ENCODE measurements around the gene RCBTB1.

RCBTB1 gene

DNA sequence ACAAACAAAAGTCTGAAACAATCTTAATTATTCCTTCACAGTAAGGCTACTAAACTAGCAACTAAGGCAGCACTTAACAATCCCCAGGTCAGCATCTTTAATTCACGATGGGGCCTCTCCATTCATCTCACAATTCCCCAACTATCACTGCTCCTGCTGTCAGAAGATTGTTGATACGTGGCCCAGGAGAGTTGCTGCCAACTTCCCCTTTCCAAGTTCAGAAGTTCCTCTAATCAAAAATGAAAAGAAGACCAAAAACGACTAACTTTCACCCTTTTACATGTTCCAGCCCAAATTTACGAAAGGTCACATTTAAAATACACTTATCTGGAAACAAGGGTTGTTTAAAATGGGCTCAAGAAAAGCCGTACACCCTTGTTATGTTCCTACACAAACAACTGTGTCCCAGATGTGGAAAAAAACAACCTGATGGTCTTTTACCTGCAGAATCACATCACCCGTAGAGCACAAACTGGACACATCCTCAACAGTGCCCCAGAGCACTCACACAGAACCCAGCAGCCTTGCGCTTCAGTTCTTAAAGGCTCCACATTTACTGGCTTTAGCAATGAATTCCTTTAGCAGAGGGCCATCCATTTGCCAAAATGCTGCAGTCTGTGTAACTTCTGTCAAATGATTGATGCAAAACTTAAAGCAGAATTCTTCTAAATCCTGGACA is 51.6 kb downstream of the RCBTB1 start:
- H3K4me3 ChIP-seq (ENCODE audit: low read depth, low read length), result no peak overlapping the region
- TF ChIP-seq, protein P1, sequence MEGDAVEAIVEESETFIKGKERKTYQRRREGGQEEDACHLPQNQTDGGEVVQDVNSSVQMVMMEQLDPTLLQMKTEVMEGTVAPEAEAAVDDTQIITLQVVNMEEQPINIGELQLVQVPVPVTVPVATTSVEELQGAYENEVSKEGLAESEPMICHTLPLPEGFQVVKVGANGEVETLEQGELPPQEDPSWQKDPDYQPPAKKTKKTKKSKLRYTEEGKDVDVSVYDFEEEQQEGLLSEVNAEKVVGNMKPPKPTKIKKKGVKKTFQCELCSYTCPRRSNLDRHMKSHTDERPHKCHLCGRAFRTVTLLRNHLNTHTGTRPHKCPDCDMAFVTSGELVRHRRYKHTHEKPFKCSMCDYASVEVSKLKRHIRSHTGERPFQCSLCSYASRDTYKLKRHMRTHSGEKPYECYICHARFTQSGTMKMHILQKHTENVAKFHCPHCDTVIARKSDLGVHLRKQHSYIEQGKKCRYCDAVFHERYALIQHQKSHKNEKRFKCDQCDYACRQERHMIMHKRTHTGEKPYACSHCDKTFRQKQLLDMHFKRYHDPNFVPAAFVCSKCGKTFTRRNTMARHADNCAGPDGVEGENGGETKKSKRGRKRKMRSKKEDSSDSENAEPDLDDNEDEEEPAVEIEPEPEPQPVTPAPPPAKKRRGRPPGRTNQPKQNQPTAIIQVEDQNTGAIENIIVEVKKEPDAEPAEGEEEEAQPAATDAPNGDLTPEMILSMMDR (IDR thresholded peaks at IDR 0.05; ENCODE audit: insufficient read depth, low read depth, low read length, missing control alignments), result no peak
- no peak for DNase-seq (ENCODE audit: low read depth)

DNA sequence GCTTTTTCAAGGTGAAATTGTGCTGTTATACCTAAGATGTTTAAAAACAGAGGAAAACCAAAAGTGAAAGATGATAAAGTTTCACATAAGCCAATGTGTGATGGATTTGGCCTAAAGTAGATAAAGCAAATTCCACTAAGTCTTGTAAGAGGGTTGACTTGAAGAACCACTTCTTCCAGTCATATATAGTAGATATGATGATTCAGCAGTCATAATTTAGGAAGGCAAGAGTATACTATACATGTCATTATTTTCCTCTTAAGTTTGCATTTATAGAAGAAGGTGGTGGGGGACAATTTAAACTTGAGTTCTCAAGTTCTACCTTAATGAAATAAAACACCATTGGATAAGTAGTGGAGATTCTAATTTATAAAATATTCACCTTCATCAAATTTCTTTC is 52.3 kb downstream of the RCBTB1 start:
- DNase-seq (ENCODE audit: low read depth), result no peak
- TF ChIP-seq, protein P1 (IDR thresholded peaks at IDR 0.05; ENCODE audit: insufficient read depth, low read depth, low read length, missing control alignments), result no peak
- H3K4me3 ChIP-seq (ENCODE audit: low read depth, low read length), result no peak overlapping the region

DNA sequence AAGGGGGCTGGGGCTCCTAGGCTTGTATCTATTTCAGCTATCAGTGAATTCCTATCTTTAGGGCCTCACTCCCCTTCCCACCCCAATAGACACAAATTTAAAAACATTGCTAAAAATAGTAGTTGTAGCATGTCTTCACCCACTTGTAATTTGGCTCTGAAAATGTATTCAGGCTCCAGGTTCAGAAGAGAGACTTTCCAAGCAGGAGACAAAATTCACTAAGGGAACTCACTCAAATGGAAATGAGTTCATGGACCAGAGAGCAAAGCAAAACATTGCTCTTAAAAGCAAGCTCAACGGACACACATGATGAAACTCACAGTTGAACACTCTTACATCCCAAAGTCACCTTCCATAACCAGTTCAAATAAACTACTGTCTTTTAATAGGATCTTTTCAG is 52.8 kb downstream of the RCBTB1 start:
- no peak for DNase-seq (ENCODE audit: low read depth)
- TF ChIP-seq, protein P1 (IDR thresholded peaks at IDR 0.05; ENCODE audit: insufficient read depth, low read depth, low read length, missing control alignments), result no peak
- H3K4me3 ChIP-seq (ENCODE audit: low read depth, low read length), result no peak overlapping the region

DNA sequence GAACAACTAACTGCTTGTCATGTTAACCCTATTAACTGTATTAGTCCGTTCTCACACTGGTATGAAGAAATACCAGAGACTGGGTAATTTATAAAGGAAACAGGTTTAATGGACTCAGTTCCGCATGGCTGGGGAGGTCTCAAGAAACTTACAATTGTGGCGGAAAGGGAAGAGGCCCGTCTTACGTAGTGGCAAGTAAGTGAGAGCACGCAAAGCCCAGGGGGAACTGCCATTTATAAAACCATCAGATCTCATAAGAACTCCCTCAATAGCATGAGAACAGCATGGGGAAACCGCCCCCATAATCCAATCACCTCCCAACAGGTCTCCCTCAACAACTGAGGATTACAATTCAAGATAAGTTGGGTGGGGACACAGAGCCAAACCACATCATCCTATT is 54.9 kb downstream of the RCBTB1 start:
- H3K4me3 ChIP-seq (ENCODE audit: low read depth, low read length), result no peak overlapping the region
- TF ChIP-seq, protein P1 (IDR thresholded peaks at IDR 0.05; ENCODE audit: insufficient read depth, low read depth, low read length, missing control alignments), result no peak
- DNase-seq (ENCODE audit: low read depth), result peak; percentile 72

DNA sequence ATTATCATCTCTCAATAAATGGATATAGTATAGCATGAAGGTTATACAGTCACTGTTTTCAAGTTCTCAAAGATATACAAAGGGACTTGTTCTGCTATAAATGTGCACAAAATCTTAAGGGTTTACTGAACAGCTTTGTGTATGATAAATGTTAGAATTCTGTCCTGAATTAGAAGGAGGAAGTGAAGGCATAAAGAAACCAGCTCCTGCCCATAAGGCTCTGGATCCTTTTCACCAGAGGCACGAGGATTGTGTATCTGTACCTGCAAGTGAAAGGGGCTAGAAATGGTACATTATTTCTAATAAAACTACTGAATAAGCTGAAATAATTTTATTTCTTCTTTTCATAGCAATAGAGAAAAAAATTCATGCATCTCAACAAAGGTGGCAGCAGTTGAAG is 57.2 kb downstream of the RCBTB1 start:
- TF ChIP-seq, protein P1 (IDR thresholded peaks at IDR 0.05; ENCODE audit: insufficient read depth, low read depth, low read length, missing control alignments), result no peak
- no peak for DNase-seq (ENCODE audit: low read depth)
- H3K4me3 ChIP-seq (ENCODE audit: low read depth, low read length), result no peak overlapping the region

DNA sequence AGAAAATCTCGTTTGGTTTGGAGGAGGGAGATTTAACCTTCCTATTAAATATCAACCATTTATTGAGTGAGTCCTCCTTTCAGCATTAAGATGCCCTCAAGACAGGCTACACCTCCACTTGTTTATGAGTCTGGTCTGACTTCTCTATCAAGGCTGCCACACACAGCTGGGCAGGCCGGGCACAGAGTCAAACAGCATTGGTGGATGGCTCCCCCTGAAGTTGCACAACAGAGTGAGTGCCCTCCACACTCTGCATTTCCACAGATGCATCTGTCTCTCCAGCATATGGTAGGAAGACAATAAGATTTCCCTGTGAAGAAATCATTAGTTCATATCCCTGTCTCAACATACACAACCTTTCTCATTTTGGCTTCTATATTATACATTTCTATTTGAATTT is 58.2 kb downstream of the RCBTB1 start:
- no peak overlapping the region for H3K4me3 ChIP-seq (ENCODE audit: low read depth, low read length)
- DNase-seq (ENCODE audit: low read depth), result no peak
- TF ChIP-seq, protein P1 (IDR thresholded peaks at IDR 0.05; ENCODE audit: insufficient read depth, low read depth, low read length, missing control alignments), result no peak

Data from GM12865 (cell line).